ENCODE data around the gene PIP4K2B. TPM values are rescaled to one million over a fixed set of nuclear protein-coding genes. Genes with fewer than 3 reads are reported as not detected.

Gene PIP4K2B
- total RNA-seq, 1 donor from 2014 or later = 58.5 TPM

DNA sequence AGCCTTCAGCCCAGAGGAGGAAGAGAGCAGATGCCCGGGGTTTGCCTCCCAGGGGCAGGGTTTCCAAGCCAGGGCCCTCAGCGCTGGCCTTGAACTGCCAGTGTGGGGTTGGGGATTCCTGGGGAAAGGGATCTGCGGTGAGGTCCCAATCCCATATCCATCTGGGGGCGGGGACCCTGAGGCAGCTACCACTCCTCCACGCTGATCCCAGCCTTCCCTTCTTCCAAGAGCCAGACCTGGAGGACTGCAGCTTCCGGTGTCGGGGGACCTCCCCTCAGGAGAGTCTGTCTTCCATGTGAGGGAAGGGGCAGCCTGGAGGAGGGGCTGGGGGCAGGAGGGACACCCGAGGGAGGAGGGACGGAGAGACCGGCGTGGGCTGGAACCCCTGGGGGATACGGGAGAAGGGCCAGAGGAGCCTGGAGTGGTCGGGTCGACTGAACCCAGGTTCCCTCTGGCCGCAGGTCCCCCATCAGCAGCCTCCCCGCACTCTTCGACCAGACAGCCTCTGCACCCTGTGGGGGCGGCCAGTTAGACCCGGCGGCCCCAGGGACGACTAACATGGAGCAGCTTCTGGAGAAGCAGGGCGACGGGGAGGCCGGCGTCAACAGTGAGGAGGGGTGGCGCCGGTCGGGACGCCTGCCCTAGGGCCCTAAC is 79.9 kb downstream of the PIP4K2B start:
- DNase-seq (ENCODE audit: low spot score) (no peak), ATAC-seq (no peak)
- intact Hi-C loops (cut with DNase I) = no loop called here

GRCh38 chr17:38717139-38717745 is 82.1 kb downstream of the PIP4K2B start:
- DNase-seq (ENCODE audit: low spot score) = no peak
- intact Hi-C loops (cut with DNase I) = no loop called here
- ATAC-seq = no peak

DNA sequence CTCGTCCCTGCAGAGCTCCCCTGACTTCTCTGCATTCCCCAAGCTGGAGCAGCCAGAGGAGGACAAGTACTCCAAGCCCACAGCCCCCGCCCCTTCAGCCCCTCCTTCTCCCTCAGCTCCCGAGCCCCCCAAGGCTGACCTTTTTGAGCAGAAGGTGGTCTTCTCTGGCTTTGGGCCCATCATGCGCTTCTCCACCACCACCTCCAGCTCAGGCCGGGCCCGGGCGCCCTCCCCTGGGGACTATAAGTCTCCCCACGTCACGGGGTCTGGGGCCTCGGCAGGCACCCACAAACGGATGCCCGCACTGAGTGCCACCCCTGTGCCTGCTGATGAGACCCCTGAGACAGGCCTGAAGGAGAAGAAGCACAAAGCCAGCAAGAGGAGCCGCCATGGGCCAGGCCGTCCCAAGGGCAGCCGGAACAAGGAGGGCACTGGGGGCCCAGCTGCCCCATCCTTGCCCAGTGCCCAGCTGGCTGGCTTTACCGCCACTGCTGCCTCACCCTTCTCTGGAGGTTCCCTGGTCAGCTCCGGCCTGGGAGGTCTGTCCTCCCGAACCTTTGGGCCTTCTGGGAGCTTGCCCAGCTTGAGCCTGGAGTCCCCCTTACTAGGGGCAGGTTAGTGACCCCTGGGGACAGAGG is 82.9 kb downstream of the PIP4K2B start:
- intact Hi-C loops (cut with DNase I) = no loop called here
- DNase-seq (ENCODE audit: low spot score) (no peak), ATAC-seq (no peak)

Small RNA genes within 50 kb of the gene (microRNA-seq; reads per million reads assigned to microRNA genes)
- gene MIR4726 (not detected), gene MIR4727 (1.8 reads per million)

Other genes starting within 250 kb of the PIP4K2B start
- gene SRCIN1, start 193.6 kb downstream of the PIP4K2B start, total RNA-seq = 4.5 TPM
- gene EPOP, start 124.6 kb downstream of the PIP4K2B start, total RNA-seq = 1.5 TPM
- 202 TPM for gene MLLT6, start 94.3 kb downstream of the PIP4K2B start, total RNA-seq
- 17.3 TPM for gene CISD3, start 69.2 kb downstream of the PIP4K2B start, total RNA-seq
- 56.2 TPM for gene PCGF2, start 51.2 kb downstream of the PIP4K2B start, total RNA-seq
- 84.8 TPM for gene PSMB3, start 46.8 kb downstream of the PIP4K2B start, total RNA-seq
- gene CWC25, start 25.8 kb upstream of the PIP4K2B start, total RNA-seq = 25.6 TPM
- gene RPL23, start 54.2 kb upstream of the PIP4K2B start, total RNA-seq = 1,106 TPM
- gene LASP1, start 70.5 kb upstream of the PIP4K2B start, total RNA-seq = 127 TPM
- not detected for gene FBXO47, start 167.8 kb upstream of the PIP4K2B start, total RNA-seq